ENCODE results near the gene IL20RA. TPM values are rescaled to one million over a fixed set of nuclear protein-coding genes. Genes with fewer than 3 reads are reported as not detected.

IL20RA gene
- total RNA-seq, 4 donors from 2014 or later, result 2.0 to 3.3 (median 2.3) TPM

DNA sequence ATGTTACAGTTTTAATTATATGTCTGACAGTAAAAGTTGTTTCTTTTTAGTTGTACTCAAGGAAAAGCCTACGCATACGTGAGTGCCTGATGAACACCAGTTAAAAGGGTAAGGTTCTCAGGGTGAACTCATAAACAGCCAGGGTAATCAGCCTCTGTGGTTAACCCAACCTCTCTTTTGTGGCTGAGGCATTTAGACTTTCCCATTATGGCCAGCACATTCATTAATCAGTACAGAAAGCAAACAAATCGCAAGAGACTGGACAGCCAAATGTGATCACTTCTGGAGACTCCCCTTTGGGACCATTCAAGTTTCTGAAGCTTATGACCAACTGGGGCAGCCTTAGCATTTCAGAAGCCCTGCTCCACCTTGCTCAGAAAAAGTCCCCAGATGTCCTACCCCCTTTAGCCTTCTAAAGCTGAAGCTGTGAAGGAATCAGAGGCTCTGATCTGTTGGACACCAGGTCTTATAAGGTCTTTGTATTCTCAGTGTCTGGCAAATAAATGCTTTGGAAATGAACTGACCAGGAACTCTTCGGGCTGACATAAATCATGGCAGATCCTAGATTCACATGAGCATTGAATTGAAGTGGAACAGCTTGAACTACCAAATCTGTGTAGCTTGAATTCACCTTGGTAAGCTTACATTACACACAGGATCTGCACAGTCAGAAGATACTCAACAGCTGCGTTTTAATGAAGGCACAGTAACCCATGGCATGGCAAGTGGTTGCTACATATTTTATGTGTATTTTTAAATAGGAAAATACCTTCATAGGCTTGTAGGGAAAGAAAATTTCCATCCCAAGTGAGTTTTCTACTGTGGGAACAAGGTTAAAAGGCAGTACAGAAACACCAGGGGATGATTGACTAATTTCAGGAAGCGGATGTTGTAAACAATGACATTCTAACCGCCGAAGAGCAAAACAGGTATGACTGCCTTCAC, 18.7 kb downstream of the IL20RA start:
- no peak overlapping the region for H3K27ac ChIP-seq
- no peak for TF ChIP-seq POLR2A (IDR thresholded peaks at IDR 0.05)
- no peaks in the 10 kb centered on the region for H3K27me3 ChIP-seq
- H3K4me3 ChIP-seq, result no peak overlapping the region
- no peak for ATAC-seq
- 58 to 67% methylated on average over 7 to 8 of the region's 8 CpGs for WGBS, 2 donors (ENCODE audit: low coverage in 1 of 2)
- H3K4me1 ChIP-seq, result no peaks in the 10 kb centered on the region
- H3K36me3 ChIP-seq, result no peaks in the 10 kb centered on the region
- H3K9me3 ChIP-seq, result no peaks in the 10 kb centered on the region

DNA sequence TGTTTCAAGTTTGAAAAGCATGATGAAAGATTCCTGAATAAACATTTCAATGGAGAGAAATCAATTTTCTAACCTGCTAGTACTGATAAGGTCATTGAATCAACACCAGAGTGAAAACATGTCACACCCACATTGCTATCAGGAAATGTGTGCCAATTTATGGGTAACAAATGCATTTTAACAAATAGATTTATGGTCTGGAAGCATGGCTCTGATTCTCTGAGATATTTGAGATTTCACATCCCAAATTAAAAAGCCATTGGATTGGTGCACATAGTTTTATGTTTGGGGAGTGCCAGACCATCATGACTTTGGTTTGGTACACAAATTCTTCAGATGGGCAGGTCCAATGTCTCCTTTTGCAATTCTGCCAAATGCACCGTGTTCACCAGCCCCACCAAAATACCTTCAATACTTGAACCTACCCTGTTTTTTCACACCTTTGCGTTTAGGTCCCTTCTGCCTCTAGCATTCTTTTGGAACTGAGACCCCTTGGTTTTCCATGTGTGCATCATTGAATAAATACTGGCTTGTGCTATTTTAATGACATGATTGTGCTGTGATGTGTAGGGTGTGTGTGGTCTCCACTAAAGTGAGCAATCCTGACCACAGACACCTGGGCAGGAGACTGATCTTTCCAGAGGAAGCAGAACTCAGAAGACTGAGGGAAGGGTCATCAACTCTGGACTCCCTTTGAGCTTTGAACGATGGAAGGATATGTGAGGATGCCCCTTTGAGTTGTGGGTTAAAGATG, 20.4 kb downstream of the IL20RA start:
- TF ChIP-seq EP300 (IDR thresholded peaks at IDR 0.05) (no peak), POLR2A (IDR thresholded peaks at IDR 0.05) (no peak), POLR2AphosphoS5 (IDR thresholded peaks at IDR 0.05) (no peak)
- TF ChIP-seq, protein P1, sequence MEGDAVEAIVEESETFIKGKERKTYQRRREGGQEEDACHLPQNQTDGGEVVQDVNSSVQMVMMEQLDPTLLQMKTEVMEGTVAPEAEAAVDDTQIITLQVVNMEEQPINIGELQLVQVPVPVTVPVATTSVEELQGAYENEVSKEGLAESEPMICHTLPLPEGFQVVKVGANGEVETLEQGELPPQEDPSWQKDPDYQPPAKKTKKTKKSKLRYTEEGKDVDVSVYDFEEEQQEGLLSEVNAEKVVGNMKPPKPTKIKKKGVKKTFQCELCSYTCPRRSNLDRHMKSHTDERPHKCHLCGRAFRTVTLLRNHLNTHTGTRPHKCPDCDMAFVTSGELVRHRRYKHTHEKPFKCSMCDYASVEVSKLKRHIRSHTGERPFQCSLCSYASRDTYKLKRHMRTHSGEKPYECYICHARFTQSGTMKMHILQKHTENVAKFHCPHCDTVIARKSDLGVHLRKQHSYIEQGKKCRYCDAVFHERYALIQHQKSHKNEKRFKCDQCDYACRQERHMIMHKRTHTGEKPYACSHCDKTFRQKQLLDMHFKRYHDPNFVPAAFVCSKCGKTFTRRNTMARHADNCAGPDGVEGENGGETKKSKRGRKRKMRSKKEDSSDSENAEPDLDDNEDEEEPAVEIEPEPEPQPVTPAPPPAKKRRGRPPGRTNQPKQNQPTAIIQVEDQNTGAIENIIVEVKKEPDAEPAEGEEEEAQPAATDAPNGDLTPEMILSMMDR (IDR thresholded peaks at IDR 0.05), result no peak
- ATAC-seq, result no peak
- Histone ChIP-seq H3K4me3 (no peak overlapping the region), H3K27me3 (no peaks in the 10 kb centered on the region), H3K9me3 (peaks cover 0 to 4% (median 0%) of the 10 kb centered on the region in 3 donors), H3K36me3 (no peaks in the 10 kb centered on the region), H3K4me1 (no peaks in the 10 kb centered on the region), H3K27ac (no peak overlapping the region)
- 76 to 93% methylated on average over 3 of the region's 3 CpGs for WGBS, 2 donors (ENCODE audit: low coverage in 1 of 2)

DNA sequence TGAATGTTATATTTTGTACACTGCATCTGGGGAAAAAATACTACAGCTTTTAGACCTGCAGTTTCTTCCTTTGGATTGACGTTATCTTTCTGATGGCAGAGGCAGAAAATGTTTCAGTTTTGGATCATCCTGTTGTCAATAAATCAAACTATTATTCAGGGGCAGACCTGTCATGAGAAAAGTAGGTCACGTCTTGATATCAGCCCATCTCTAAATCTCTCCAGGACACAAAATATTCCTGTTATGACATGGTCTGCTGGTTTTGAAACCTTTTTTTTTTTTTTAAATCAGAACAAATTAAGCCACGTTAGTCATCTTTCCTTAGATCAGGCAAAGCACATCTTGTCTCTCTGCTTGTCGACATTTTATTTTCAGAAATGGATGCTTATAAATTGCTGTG, 24.0 kb downstream of the IL20RA start:
- no peak overlapping the region for H3K27ac ChIP-seq
- no peak for TF ChIP-seq POLR2AphosphoS5 (IDR thresholded peaks at IDR 0.05)
- TF ChIP-seq EP300 (IDR thresholded peaks at IDR 0.05), result no peak
- no peak for TF ChIP-seq POLR2A (IDR thresholded peaks at IDR 0.05)
- TF ChIP-seq, protein P1 (IDR thresholded peaks at IDR 0.05), result no peak
- H3K36me3 ChIP-seq, result no peaks in the 10 kb centered on the region
- WGBS, 2 donors (ENCODE audit: low coverage in 1 of 2), result 39 to 47% methylated on average over 4 of the region's 4 CpGs
- no peaks in the 10 kb centered on the region for H3K27me3 ChIP-seq
- H3K9me3 ChIP-seq, result peaks cover 0 to 4% (median 0%) of the 10 kb centered on the region in 3 donors
- no peak for ATAC-seq
- peaks cover 0 to 16% (median 13%) of the 10 kb centered on the region in 3 donors for H3K4me1 ChIP-seq
- H3K4me3 ChIP-seq, result no peak overlapping the region

DNA sequence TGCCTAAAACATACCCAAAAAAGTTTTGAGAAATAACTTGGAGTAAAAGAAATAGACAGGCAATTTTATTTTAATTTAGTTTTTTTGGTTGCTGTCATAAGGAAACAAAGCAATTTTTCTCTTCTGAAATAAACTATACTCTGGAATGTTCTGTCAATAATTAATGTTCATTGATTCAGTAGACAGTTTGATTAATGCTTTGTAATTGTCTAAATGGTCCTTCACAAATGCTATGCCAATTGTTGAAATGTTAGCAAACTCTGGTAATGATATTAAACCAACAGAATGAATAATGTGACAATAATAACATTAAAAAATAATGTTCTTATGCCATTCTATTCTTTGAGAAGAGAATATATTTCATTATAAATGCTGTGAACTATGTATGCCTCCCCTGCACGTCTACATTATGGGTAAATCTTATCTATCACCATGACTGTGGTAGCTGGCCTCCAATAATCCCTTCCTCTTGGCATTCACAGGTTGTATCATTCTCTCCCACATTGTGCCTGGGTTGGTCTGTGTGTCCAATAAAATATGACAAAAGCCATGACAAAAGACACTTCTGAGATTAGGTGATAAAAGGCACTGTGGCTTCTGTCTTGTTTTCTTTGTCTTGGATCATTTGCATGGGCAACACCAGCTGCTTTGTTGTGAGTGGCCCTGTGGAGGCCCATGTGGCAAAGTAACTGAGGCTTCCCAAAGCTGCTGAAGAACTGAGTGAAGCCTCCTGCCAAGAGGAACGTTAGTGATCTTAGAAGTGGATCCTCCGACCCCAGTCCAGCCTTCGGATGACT, 25.1 kb downstream of the IL20RA start:
- Histone ChIP-seq H3K4me3 (no peak overlapping the region), H3K9me3 (peaks cover 0 to 4% (median 0%) of the 10 kb centered on the region in 3 donors), H3K4me1 (peaks cover 0 to 16% (median 14%) of the 10 kb centered on the region in 3 donors), H3K27me3 (no peaks in the 10 kb centered on the region), H3K36me3 (no peaks in the 10 kb centered on the region), H3K27ac (no peak overlapping the region)
- WGBS, 2 donors (ENCODE audit: low coverage in 1 of 2), result 40 to 50% methylated on average over 1 to 4 of the region's 4 CpGs
- TF ChIP-seq, protein P1 (IDR thresholded peaks at IDR 0.05), result no peak
- no peak for TF ChIP-seq EP300 (IDR thresholded peaks at IDR 0.05)
- no peak for TF ChIP-seq POLR2A (IDR thresholded peaks at IDR 0.05)
- TF ChIP-seq POLR2AphosphoS5 (IDR thresholded peaks at IDR 0.05), result no peak
- ATAC-seq, result no peak

DNA sequence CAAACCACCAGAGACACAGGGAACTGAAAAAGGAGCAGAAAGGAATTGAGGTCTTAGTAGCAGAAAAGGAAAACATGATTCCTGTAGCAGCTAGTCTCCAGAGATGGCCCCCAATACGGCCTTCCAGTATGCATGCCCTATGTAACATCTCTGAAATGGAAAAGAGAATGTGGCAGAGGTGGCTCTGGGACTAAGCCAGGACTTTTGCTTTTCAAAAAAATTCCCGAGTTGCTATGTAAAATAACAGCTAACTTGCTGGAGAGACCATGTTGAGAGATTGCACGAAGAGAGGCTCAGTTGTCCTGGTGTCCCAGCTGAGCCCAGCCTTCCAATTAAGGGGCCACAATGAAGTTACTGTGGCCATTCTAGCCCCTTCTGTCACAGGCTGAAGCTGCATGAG, 27.7 kb downstream of the IL20RA start:
- whole genome bisulfite sequencing, 2 donors (ENCODE audit: low coverage in 1 of 2), result 35 to 37% methylated on average over 2 to 3 of the region's 3 CpGs
- Histone ChIP-seq H3K9me3 (peaks cover 0 to 4% (median 0%) of the 10 kb centered on the region in 3 donors), H3K27ac (peak overlapping the region in 1 of 4 donors; percentile 17), H3K36me3 (no peaks in the 10 kb centered on the region), H3K4me1 (peaks cover 0 to 16% (median 14%) of the 10 kb centered on the region in 3 donors), H3K4me3 (no peak overlapping the region), H3K27me3 (peaks cover 4% of the 10 kb centered on the region)
- no peak for TF ChIP-seq POLR2AphosphoS5 (IDR thresholded peaks at IDR 0.05)
- ATAC-seq, result no peak
